HG03175 (cell line): Measurements from ENCODE around the gene IFNA17.
"Not testable (repeated sequence)": the region's sequence is repeated elsewhere in the genome, so short reads cannot be mapped to it uniquely, and the experiment has no call there.

Source experiments
- ATAC-seq: cut with Tn5 transposase; IDR thresholded peaks from one replicate; pipeline ENCODE4 v1.9.1; 2021; ENCODE audit warnings: mild to moderate bottlenecking, moderate library complexity; ENCODE audit not compliant: unreplicated experiment

The IFNA17 gene

DNA sequence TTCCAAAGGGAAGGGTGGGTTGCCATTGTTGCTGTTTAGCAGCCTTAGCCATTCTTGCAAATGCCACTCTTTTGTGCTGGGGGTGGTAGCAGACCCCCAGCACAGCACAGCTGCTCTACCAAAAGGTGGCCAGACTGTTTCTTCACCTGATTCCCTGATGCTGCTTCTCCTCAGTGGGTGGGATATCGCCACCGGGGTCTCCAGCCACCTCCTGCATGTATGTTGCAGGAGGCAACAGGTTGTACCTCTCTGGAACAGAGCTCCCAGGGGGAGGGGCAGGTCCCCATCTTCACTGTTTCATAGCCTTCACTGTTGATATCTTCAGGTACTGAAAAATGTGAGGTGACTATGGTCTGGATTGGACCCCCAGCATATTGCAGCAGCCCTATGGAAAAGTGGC lies 17.2 kb downstream of the IFNA17 start:
- ATAC-seq, result not testable (repeated sequence)

DNA sequence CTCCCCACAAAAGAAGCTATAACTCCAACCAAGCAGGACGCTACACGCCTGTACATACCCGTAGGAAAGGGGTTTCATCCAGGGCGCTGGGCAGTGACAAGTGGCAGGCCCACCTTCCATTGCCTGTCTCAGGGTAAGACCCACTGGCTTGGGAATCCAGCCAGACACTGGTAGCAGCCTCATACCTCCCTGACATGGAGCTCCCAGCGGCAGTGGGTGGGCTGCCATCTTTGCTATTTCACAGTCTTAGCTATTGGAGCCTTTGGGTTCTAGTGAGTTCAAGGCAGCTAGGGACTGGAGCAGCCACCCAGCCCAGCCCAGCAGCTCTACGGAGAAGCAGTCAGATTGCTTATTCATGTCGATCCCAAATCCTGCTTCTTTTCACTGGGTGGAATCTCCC lies 17.7 kb downstream of the IFNA17 start:
- ATAC-seq, result no peak

- ATAC-seq, result not testable (repeated sequence)
These were observed 21.0 kb downstream of the IFNA17 start, which contains the start of gene IFNA10 for GRCh38 chr9:21207043-21207442. Gene IFNA10 (minus strand): TSS chr9:21207143. CDS start chr9:21207097, 46 bp downstream.

DNA sequence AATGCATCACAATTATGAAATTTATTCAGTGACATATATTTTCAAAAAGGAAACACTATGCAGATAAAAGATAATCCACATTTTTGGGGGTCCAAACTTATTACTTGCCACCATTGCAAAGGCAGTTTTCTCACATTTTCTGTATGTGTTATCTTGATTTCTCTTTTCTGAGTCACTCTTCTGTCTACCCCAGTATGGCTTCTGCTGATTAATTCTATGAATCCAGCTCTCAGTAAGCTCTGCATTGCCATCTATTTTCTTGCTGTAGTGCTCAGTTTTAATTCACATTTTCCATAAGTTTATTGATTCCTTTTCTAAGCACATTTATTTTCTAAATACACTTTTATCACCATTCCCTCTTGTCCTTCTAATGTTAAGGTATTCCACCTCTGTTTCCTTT lies 22.8 kb downstream of the IFNA17 start:
- ATAC-seq, result no peak

DNA sequence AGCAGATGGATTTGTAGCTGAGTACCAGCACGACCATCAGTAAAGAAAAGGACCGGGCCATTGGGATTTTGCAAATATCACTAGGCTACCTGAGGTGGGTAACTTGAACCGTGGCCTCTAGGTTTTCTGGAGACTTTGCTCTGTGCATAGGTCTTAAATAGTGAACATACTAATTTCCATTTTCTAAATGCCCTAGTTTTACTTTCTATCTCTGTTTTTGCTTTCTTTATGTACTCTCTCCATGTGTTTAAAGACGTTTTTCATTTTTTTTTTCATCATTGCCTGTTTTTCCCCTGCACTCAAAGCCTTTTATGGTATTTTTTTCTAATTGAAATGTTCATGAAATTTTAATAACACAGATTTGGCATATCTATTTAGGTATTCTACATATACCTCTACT lies 25.9 kb downstream of the IFNA17 start, which contains the start of gene IFNA7:
TSS of gene IFNA7 (minus strand) at position 101 of the 400 bp plus-strand sequence. CDS start at position 61, 40 bp downstream.
- ATAC-seq, result not testable (repeated sequence)

DNA sequence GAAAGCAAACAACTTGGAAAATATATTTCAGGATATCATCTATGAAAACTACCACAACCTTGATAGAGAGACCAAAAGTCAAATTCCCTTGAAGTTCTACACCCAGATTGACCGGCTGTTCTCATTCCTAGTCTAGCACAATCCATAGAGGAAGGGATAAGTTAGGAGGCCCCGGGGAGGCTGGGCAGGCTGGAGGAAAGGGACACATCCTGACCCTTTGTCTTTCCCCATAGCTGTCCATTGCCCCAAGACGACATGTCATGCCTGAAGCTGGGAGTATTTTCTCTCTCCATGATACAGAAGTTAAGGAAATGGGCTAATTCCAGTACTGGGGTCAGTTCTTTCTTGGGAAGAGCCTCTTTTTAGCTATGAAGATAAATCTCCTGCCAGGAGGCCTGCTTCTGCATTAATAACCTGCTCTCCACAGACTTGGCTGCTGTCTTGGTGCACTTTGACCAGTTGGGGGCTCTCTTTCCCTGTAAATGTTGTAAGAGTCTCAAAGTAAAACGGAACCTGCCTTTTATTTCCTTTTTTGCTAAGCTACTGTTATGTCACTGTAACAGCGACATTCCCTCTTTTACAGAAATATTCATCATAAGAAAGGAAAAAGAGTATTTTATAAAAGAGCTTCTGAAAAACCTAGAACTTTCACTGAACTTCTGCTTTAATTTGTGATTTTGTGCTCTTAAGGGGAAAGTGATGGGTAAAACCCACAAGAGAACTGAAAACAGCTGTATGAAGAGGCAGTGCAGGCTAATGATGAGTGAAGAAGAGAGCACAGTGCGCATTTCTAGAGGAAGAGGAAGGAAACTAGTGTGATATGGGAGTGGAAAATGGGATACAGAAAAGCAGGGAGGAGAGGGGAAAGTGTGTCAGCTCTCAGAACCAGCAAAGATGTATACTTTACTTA lies 32.9 kb downstream of the IFNA17 start:
- peak; percentile 89 for ATAC-seq

GRCh38 chr9:21187487-21187886 lies 40.5 kb downstream of the IFNA17 start, which contains the start of gene IFNA4:
Gene IFNA4 (minus strand): TSS chr9:21187587. CDS start chr9:21187531, 56 bp downstream.
- ATAC-seq, result not testable (repeated sequence)

- ATAC-seq, result peak; percentile 91
These were observed 44.9 kb downstream of the IFNA17 start for GRCh38 chr9:21182810-21183736.
